Ishikawa (cell line): ENCODE results near the gene CEND1.

Source experiments
- EP300 ChIP-seq: IDR thresholded peaks from 2 replicates; pipeline ENCODE4 v1.6.1; 2012; ENCODE audit warnings: borderline replicate concordance
- MAX ChIP-seq: IDR thresholded peaks from 2 replicates; pipeline ENCODE4 v1.6.1; 2012
- RAD21 ChIP-seq: IDR thresholded peaks from 2 replicates; pipeline ENCODE4 v1.6.1; 2012; ENCODE audit warnings: low read depth
- TAF1 ChIP-seq: IDR thresholded peaks from 2 replicates; pipeline ENCODE4 v1.6.1; 2012; ENCODE audit warnings: low read depth, mild to moderate bottlenecking
- USF1 ChIP-seq: IDR thresholded peaks from 2 replicates; pipeline ENCODE4 v1.6.1; 2012

- TF ChIP-seq TAF1 = no peak
- TF ChIP-seq EP300 = no peak
- no peak for TF ChIP-seq USF1
- TF ChIP-seq MAX = peak; percentile 27; the same call in 1 of the 2 replicates
- no peak for TF ChIP-seq RAD21
Observed at GRCh38 chr11:763073-763463, 26.8 kb downstream of the CEND1 start.
